Measurements from ENCODE around the gene SLC44A5. TPM values are rescaled to one million over a fixed set of nuclear protein-coding genes. Genes with fewer than 3 reads are reported as not detected.
"Not testable (repeated sequence)": the region's sequence is repeated elsewhere in the genome, so short reads cannot be mapped to it uniquely, and the experiment has no call there.

Gene SLC44A5
- polyA plus RNA-seq, 1 donor: 0.54 TPM

DNA sequence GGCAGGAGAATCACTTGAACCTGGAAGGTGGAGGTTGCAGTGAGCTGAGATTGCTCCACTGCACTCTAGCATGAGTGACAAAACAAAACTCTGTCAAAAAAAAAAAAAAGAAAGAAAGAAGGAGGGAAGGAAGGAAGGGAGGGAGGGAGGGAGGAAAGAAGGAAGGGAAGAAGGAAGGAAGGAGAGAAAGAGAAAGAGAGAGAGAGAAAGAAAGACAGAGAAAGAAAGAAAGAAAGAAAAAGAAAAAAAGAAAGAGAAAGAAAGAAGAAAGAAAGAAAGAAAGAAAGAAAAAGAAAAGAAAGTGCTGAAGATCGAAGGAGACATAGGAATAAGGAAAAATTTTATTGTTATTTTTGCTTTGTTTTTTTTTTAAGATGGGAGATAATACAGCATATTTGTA is 166.7 kb downstream of the SLC44A5 start:
- no peak for DNase-seq

DNA sequence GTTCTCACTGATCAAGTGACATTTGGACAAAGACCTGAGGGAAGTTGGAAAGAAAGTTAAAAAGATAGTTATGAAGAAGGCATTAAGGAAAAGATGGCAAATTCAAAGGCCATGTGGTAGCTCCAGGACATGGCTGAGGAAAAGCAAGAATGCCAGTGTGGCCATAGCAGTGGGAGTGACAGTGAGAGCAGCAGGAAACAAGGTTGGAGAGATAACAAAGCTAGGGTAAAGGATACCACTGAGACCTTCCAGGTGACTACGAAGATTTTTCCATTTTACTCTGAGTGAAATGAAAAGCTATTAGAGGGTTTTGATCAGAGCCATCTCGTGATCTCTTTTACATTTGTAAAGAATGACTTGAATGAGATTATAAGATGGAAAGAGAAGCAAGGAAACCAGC is 170.6 kb downstream of the SLC44A5 start:
- no peak for DNase-seq

DNA sequence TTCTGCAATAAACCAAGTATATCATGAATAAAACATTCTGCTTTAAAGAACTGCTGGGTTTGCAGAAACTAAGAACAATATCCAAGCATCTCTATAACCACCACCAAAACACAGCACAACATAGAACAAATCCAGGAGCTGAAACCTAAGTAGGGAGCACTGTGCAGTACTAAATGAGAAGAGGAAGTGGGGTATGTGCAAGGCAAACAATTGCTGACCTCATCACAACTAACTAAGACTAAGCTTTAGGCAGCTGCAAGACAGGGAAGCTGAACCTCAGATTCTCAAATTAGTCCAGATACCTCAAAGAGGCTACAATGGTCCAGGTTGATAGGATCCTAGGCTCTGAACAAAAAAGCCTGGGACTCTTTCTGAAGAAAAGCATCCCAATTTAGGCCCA is 172.6 kb downstream of the SLC44A5 start:
- no peak for DNase-seq

DNA sequence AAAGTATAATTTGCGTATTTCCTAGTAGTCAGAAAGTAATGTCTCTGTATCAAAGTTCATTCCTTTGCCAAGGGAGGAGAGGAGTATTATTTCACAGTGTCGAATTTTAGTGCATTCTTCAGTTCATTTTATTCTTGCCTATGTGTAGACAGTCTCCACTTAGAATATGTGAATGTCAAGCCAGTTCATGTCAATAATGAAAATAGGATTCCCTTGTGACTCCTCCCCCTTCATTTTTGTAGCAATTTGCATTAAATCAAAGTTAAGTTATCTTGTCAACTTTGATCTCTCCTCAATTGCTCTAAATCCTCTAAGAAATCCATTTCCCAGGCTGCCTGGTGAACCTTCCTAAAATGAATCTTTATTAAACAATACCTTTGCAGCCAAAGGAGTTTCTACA is 179.1 kb downstream of the SLC44A5 start:
- no peak for DNase-seq

DNA sequence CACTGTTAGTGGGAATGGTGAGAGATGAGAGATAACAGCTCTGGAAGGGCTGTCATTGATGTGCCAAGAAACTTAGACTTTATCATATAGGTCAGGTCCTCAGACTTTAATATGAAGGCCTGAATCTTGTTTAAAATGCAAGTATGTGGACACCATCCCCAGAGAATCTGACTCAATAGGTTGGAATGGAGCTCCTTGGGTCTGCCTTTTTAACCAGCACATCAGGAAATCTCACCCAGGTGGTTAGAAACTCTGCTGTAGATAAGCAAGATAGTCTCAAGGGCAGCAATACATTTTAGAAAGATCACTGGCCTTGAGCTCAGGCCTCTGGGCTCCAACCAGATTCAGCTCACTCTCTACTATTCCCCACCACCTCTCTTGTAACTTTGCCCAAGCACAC is 180.4 kb downstream of the SLC44A5 start:
- no peak for DNase-seq

DNA sequence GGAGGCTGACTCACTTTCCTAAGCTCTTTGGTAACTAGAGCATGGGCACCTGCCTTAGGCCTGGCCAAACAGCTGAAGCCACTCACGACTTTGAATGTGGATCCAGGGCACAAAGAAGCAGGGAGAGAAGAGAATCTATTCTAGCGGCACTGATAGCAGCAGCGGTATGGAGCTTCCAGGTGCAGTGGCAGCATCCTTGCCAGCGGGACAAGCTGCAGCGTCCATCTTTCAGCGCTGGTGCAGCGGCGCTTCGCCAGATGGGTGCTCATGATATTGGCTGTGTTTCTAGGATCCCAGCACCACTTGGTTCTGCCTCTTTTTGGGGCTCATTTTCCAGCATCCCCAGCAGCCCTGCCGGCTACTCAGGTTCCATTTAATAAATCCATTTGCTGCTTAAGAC is 184.2 kb downstream of the SLC44A5 start:
- DNase-seq: no peak

DNA sequence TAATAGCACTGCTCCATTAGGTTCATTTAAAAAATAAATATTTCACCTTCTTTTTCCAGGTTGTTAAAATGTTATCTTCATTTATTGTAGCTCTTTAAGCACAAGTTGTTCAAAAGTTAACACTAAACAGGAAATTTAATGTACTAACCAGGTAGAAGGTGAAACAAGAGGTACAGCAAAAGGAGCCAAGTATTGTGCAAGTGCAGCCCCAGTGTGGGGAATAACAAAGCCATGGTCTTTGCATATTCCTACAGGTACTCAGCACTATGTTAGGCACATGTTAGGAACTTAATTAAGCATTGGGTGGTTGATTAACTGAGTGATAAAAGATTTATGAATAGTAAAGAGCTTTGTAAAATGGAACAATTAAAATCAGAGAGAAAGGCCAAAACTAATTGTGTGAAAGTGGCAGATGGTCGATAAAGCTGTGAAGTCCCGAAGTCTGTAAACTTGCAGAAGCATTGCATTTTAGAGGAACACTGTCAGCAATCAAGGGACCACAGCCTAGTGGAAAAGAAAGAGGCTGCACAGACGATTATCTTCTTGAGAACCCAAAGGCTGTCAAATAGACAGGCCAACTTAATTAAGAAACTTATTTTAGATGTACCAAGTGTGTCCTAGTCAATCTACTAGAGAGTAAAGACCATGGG is 185.8 kb downstream of the SLC44A5 start:
- DNase-seq: no peak

DNA sequence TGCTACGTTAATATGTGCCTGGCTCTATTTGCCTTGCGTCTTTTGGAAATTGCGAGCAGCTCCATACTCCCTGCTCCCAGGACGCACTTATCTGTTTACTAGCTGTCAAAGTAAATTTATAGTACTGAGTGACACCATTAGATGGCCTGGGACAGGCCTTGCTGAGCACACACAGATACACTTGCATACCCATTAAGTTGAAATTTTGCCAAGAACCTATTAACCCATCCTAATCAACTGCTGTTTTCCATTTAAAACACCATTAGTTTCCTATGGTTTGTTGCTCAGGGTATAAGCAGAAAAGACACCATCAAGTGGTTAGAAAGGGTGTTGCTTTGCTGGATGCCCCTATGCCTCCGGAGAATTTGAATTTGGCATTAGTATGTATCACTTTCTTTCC is 187.3 kb downstream of the SLC44A5 start:
- DNase-seq: no peak

DNA sequence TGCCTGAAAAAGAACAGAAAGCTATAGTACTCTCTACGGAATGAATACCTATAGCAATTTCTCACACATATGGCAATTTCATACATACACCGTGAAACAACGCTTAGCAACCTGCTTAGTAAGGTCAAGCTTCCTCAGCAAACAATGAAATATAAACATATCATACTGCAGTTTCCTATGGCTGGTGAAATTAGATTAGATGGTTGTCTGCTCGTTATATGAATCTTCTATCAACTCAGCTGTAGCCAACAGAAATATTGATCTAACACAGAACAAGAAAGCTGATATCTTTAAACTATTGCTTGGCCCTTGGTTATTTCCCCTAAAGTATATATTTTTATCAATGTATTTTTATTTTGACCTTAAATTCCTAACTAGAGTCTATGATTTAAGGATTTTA is 187.8 kb downstream of the SLC44A5 start:
- no peak for DNase-seq

DNA sequence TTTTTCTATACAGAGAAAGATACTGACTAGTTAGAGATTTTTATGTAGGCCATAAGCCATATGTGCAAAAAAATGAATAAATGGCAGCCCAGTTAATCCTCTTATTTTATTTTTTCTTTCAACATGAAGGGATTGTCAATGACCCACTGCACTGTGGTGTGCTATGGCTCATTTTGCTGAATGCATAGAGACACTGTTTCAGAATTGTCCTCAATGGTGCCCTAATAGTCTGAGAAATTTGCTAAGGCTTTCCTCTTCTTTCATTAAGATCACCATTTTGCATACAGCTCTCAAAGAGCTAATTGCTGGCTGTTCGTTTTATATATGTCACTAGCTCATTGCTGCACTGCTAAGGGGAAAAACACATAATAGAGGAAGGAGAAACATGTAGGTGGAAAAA is 189.5 kb downstream of the SLC44A5 start:
- DNase-seq: no peak

DNA sequence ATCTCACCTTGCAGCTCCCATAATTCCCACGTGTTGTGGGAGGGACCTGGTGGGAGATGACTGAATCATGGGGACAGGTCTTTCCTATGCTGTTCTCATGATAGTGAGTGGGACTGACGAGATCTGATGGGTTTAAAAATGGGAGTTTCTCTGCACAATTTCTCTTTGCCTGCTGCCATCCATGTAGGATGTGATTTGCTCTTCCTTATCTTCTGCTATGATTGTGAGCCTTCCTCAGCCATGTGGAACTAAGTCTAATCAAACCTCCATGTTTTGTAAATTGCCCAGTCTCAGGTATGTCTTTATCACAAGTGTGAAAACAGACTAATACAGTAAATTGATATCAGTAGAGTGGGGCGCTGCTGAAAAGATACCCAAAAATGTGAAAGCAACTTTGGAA is 195.7 kb downstream of the SLC44A5 start:
- no peak for DNase-seq

DNA sequence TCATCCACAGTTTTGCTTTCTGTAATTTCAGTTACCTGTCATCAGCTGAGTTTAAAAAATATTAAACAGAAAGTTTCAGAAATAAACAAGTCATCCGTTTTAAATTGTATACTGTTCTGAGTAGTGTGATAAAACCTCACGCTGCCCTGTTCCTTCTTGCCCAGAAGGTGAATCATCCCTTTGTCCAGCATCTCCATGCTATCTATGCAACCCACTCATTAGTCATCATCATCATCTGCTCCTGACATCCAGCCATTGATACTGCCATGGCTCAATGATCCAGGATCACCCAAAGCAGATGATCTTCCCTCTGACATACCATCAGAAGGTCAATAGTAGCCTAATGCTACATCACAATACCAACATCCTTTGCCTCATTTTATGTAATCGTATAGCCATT is 198.3 kb downstream of the SLC44A5 start:
- DNase-seq: no peak

DNA sequence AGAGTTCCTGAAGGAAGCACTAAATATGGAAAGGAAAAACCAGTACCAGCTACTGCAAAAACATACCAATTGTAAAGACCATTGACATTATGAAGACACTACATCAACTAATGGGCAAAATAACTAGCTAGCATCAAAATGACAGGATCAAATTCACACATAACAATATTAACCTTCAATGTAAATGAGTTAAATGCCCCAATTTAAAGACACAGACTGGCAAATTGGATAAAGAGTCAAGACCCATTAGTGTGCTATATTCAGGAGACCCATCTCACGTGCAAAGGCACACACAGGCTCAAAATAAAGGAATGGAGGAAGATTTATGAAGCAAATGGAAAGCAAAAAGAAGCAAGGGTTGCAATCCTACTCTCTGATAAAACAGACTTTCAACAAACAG is 206.2 kb downstream of the SLC44A5 start:
- DNase-seq: not testable (repeated sequence)

DNA sequence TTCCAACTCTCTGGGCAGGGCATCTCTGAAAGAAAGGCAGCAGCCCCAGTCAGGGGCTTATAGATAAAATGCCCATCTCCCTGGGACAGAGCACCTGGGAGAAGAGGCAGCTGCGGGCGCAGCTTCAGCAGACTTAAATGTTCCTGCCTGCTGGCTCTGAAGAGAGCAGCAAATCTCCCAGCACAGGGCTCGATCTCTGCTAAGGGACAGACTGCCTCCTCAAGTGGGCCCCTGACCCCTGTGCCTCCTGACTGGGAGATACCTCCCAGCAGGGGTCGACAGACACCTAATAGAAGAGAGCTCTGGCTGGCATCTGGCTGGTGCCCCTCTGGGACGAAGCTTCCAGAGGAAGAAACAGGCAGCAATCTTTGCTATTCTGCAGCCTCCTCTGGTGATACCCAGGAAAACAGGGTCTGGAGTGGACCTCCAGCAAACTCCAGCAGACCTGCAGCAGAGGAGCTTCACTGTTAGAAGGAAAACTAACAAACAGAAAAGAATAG is 207.7 kb downstream of the SLC44A5 start:
- DNase-seq: not testable (repeated sequence)

DNA sequence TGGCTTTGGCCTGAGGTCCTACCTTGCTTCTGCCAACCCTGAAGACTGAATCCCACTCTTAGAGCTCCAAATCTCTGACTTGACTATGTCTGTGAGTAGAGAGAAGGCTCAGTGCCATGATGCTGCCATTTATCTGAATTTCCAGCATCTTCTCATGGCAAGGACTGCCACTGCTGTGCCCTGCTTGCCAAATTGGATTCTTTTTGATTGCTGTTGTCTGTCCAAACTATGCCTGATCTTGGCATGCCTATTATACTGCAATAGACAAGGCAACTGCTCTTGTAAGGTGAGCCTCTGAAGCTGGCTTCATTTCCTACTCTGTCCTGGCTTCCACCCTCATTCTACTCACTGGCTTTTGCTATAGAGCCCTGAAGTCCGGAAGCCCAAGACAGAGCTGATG is 210.2 kb downstream of the SLC44A5 start:
- DNase-seq: no peak

DNA sequence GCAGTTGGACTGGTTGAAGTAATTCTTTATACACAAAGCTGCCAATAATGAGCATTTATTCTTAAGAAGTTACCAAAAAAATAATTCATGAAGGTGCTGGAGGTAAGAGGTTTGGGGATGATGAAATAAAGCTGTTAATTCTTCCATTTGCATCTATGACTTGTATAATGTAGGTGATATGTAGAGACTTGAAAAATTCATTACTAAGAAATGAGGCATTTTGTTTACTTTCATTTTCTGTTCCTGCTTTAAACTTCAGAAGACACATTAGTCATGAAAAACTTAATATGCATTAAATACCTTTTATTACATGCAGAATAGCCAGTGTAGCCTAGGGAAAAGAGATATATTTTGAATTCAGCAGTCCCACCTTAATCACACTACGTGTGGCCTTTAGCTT is 214.2 kb downstream of the SLC44A5 start:
- no peak for DNase-seq

DNA sequence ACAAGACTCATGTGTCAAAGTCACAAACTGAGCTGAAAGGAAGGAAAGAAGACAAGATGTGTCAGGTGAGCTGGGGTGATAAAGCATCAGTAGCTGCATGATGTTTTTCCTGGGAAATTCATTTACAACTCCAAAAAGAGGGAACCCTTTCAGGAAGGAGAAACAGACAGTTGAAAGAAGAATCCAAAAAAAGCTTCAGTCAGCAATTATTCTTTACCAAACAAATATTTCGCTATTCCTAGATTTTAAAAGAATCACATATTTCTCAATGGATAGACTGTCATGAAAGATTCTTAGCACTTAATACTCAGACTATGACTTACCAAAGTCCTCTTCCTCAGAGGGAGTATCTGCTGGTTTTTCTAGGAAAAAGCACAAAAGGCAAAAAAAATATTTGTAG is 214.7 kb downstream of the SLC44A5 start:
- no peak for DNase-seq

DNA sequence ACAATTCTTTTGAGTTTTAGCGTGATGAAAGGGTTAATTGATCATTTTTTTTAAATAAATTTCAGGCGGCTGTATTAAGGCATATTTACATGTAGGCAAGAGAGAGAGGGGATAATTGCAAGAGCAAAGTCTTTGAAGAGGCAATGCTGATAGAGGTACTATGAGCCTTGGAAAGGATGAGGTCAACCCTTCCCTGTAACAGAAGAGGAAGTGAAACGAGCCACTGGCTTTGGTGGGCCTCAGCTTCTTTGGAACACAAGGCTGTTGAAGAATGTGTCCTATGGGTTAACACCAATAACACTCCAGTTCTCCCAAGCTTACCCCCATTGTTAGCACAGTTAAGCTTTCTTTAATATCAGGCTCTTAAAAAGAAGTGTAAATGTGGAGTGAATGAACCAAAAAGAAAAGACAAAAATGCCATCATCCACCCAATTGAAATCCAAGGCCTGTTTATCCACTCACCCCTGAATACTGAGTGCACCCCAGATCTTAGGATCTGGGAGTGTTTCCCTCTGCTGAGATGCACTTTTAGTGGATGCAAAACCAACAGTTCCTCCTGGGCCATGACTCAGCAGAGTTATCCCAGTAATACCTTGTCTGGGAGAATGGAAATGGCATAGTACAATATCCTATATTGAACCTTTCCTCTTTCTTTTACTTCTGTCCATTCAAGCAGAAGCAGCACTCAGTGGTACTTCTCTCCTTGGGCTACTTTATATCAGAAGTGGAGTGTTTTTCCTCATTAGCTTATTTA is 216.4 kb downstream of the SLC44A5 start:
- no peak for DNase-seq

DNA sequence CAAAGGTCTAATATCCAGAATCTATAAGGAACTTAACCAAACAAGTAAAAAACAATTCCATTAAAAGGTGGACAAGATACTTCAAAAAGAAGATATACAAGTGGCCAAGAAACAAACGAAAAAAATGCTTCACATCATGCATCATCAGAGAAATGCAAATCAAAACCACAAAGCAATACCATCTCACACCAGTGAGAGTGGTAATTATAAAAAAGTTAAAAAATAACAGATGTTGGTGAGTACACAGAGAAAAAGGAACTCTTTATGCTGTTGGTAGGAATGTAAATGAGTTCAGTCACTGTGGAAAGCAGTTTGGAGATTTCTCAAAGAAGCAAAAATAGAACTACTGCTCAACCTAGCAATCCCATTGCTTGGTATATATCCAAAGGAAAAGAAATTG is 218.6 kb downstream of the SLC44A5 start:
- no peak for DNase-seq

DNA sequence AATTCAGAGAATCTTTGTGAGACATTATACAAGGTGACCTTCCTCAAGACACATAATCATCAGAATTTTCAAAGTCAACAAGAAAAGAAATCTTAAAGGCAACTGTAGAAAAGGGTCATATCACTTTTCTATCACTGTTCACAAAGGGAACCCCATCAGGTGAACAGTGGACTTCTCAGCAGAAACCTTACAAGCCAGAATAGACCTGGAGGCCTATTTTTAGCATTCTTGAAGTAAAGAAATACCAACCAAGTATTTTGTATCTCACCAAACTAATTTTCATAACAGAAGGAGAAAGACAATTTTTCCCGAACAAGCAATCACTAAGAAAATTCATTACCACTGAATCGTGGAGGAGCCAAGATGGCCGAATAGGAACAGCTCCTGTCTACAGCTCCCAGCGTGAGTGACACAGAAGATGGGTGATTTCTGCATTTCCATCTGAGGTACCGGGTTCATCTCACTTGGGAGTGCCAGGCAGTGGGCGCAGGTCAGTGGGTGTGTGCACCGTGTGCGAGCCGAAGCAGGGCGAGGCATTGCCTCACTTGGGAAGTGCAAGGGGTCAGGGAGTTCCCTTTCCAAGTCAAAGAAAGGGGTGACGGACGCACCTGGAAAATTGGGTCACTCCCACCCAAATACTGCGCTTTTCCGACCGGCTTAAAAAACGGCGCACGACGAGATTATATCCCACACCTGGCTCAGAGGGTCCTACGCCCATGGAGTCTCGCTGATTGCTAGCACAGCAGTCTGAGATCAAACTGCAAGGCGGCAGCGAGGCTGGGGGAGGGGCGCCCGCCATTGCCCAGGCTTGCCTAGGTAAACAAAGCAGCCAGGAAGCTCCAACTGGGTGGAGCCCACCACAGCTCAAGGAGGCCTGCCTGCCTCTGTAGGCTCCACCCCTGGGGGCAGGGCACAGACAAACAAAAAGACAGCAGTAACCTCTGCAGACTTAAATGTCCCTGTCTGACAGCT is 235.2 kb downstream of the SLC44A5 start:
- not testable (repeated sequence) for DNase-seq

DNA sequence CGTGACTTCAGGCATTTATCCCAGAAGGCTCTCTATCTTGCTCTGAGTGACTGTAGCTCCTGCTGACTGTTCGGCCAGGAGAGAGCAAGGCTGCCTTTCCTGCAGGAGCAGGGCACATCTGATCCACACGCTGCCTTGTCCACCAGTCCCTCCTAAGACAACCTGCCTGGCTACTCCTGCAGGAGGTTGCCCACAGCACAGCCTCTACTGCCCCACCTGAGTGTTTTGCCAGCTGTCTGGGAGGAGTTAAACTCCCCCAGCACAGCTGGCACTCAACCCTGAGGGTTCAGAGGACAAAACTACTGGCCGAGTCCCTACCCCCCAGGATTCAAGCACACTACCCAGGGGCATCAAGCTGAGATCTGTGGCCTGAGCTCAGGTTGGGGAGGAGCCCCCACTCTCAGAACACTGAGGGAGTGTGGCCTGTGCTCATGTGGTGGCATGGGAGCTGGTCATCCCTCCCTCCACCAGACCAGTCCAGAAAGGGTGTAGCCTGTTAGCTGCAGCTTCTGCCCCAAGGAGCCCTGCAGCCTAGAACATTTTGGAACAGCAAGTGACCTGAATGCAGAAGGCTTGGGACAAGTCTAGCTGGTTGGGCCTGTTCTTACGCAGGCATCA is 237.3 kb downstream of the SLC44A5 start:
- DNase-seq: no peak

DNA sequence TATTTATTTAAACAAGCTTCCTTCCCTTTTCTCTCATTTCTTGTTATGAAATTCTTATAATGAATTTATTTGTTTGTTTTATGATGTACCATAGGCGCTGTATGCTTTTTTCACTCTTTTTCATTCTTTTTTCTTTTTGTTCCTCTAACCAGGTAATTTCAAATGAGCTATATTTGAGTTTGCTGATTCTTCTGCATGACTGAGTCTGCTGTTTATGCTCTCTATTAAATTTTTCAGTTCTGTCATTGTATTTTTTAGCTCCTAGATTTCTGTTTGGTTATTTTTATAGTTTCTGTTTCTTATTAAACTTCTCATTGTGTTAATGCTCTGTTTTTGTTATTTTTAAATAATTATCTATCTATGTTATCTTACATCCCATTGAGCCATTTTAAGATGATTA is 244.3 kb downstream of the SLC44A5 start:
- no peak for DNase-seq

DNA sequence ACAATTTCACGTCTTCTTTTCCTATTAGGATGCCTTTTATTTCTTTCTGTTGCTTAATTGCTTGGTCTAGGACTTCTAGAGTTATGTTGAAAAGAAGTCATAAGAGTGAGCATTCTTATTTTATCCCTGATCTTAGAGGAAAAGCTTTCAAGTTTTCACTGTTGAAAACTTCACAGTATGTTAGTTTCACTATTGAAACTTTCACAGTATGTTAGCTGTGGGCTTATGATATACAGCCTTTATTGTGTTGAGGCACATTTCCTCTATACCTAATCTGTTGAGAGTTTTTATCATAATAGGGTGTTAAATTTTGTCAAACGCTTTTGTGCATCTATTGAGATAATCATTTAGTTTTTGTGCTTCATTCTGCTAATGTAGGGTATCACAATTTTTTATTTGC is 249.7 kb downstream of the SLC44A5 start:
- no peak for DNase-seq
